Natural killer cell (primary cell): Measurements from ENCODE around the gene MAN1C1. TPM values are rescaled to one million over a fixed set of nuclear protein-coding genes. Genes with fewer than 3 reads are reported as not detected.
A peak's percentile ranks its signal among the peaks of the same experiment; 100 is the strongest.

Source experiments
- ATAC-seq, 3 donors: fragments of 150-1000 bp in 2 of 3; fragments of 200-7000 bp in 1 of 3; cut with Tn5 transposase; 1 replicate in 1 of 3; 2 replicates in 2 of 3; pipeline ENCODE4 v1.10.0; 2021; ENCODE audit warnings: mild to moderate bottlenecking in 2 of 3, moderate library complexity in 2 of 3
- DNase-seq, 2 donors: peaks; one replicate each; pipeline versions ENCODE4 v3.0.0 to v3.0.0-alpha.2; 2013 to 2021; ENCODE audit warnings: mixed read lengths in 1 of 2
- H3K27ac ChIP-seq: one replicate; pipeline ENCODE4 v1.5.1; 2013; ENCODE audit warnings: mild to moderate bottlenecking, low read length
- H3K27me3 ChIP-seq: one replicate; pipeline ENCODE4 v1.6.1; 2013; ENCODE audit warnings: low read length; ENCODE audit not compliant: control insufficient read depth, insufficient read depth
- H3K36me3 ChIP-seq: one replicate; pipeline ENCODE4 v1.6.1; 2013; ENCODE audit warnings: low read length; ENCODE audit not compliant: control insufficient read depth, insufficient read depth
- H3K4me1 ChIP-seq: one replicate; pipeline ENCODE4 v1.6.1; 2013; ENCODE audit warnings: low read length; ENCODE audit not compliant: control insufficient read depth, insufficient read depth
- H3K4me3 ChIP-seq: one replicate; pipeline ENCODE4 v1.5.1; 2013; ENCODE audit warnings: low read length
- H3K9me3 ChIP-seq: one replicate; pipeline ENCODE4 v1.6.1; 2013; ENCODE audit warnings: low read length; ENCODE audit not compliant: control insufficient read depth, insufficient read depth
- H3K27ac Mint-ChIP-seq, 2 donors: one replicate each; pipeline ENCODE4 v1.8.0; 2022; ENCODE audit warnings: mild to moderate bottlenecking in 2 of 2, mixed read lengths in 2 of 2, moderate library complexity in 1 of 2
- H3K27me3 Mint-ChIP-seq, 2 donors: one replicate each; pipeline ENCODE4 v1.8.0; 2022; ENCODE audit warnings: low read depth in 2 of 2, mixed read lengths in 2 of 2
- H3K36me3 Mint-ChIP-seq: one replicate; pipeline ENCODE4 v1.8.0; 2022; ENCODE audit warnings: mixed read lengths
- H3K4me1 Mint-ChIP-seq, 2 donors: one replicate each; pipeline ENCODE4 v1.8.0; 2022; ENCODE audit warnings: mixed read lengths in 2 of 2
- H3K4me3 Mint-ChIP-seq: one replicate; pipeline ENCODE4 v1.8.0; 2022; ENCODE audit warnings: mild to moderate bottlenecking, moderate library complexity, mixed read lengths
- H3K9me3 Mint-ChIP-seq, 2 donors: one replicate each; pipeline ENCODE4 v1.8.0; 2022; ENCODE audit warnings: mixed read lengths in 2 of 2
- WGBS: methylation state at CpG from one replicate; pipeline ENCODE4 v1.1.7; 2013; ENCODE audit warnings: missing lambda C conversion rate; ENCODE audit not compliant: insufficient coverage; 5-methylcytosine and 5-hydroxymethylcytosine counted together
- intact Hi-C: fragments of 100-400 bp; cut with micrococcal nuclease; formaldehyde crosslinking; loops from one replicate; pipeline ENCODE4 v1.14.2; 2022
- total RNA-seq, 4 donors: library from RNA; stranded (reverse); fragments of 120-200 nt in 1 of 4; gene quantifications; one replicate each; pipeline versions ENCODE4 v1.2.3 to v1.2.4, GENCODE V29; 2013 to 2022
- TF ChIP-seq, protein P1 (sequence below): fragments of 200-600 bp; IDR thresholded peaks from one replicate; pipeline ENCODE4 v1.8.0; 2022; ENCODE audit warnings: antibody characterized with exemption

MAN1C1 gene
- total RNA-seq, 3 donors from 2014 or later (not counting 1 experiment from before 2014, with no cell fraction given): 3.6 to 7.5 (median 7.1) TPM

DNA sequence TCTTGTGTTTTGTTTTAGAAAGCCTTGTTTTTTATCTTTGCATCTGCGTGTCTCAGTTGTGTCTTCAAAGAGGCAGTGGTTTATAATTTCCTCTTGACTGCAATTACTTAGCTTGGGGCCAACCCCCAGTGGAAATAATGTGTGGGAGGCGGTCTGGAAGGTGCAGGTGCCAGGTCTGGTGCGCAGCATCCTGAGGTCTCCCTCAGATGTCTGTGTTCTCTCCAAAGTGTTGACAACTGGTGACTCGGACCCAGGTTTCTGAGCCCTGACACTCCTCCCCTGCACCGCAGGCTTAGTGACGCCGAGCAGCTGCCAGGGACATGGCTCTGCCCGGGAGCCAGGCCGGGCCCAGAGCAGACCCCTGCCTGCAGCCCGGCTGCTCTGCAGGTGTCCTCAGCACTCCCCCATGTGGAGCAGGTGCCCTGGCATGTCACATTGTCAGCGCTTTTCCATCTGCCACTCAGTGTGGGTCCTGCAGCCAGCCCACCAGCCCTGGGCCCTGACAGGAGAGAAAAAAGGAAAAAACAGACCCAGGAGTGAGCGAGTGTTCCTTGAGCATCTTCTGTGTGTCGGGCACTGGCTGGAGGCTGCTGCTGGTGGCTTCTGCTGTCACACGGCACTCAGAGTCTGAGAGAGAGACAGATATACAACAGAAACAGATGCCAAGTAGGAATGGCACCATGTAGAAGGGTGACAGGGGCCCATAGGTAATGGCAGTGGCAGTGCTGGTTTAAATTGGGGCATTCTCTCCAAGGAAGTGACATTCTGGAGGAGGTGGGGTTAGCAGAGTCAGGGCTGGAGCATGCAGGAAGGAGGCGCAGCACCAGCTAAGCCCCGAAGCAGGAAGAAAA lies 158.6 kb downstream of the MAN1C1 start:
- H3K27me3 Mint-ChIP-seq: peaks cover 8 to 12% of the 10 kb centered on the region in 2 donors
- Histone ChIP-seq H3K27me3 (peaks cover 2% of the 10 kb centered on the region), H3K9me3 (no peaks in the 10 kb centered on the region), H3K36me3 (peaks cover 2% of the 10 kb centered on the region), H3K27ac (no peak overlapping the region), H3K4me1 (peaks cover 31% of the 10 kb centered on the region), H3K4me3 (no peak overlapping the region)
- peak; percentile 22 to 92 for DNase-seq
- ATAC-seq: peak; percentile 64 to 83 (median 81)
- H3K36me3 Mint-ChIP-seq: no peaks in the 10 kb centered on the region
- peaks cover 19 to 21% of the 10 kb centered on the region in 2 donors for H3K4me1 Mint-ChIP-seq
- TF ChIP-seq, protein P1, sequence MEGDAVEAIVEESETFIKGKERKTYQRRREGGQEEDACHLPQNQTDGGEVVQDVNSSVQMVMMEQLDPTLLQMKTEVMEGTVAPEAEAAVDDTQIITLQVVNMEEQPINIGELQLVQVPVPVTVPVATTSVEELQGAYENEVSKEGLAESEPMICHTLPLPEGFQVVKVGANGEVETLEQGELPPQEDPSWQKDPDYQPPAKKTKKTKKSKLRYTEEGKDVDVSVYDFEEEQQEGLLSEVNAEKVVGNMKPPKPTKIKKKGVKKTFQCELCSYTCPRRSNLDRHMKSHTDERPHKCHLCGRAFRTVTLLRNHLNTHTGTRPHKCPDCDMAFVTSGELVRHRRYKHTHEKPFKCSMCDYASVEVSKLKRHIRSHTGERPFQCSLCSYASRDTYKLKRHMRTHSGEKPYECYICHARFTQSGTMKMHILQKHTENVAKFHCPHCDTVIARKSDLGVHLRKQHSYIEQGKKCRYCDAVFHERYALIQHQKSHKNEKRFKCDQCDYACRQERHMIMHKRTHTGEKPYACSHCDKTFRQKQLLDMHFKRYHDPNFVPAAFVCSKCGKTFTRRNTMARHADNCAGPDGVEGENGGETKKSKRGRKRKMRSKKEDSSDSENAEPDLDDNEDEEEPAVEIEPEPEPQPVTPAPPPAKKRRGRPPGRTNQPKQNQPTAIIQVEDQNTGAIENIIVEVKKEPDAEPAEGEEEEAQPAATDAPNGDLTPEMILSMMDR: no peak
- intact Hi-C loops: loop anchor here (10.0 kb wide), 1 partner anchor 230 kb away; the partner anchor contains the start of gene LDLRAP1
- 16% methylated on average over 15 of the region's 16 CpGs for WGBS
- H3K27ac Mint-ChIP-seq: peak overlapping the region; percentile 55 to 66
- peak overlapping the region; percentile 59 for H3K4me3 Mint-ChIP-seq
- H3K9me3 Mint-ChIP-seq: no peaks in the 10 kb centered on the region

DNA sequence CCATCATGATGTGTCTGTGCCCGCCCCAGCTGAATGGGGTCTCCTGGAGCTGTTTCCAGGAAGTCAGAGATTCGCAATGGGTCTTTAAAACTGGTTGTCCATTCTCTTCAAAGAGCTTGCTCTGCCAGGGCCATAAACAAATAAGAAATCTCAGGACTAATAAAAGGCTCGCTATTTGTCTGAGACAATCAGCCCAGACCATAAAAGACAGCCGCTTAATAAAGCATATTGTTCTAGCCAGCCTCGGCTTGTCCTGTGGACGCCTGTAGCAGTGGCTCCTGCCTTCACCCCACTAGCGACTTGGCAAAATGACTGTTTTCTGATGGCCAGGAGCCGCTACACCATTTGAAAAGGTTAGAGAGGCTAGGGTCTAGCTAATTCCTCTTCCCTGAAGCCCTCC lies 162.8 kb downstream of the MAN1C1 start:
- no peak overlapping the region for H3K27ac ChIP-seq
- no peaks in the 10 kb centered on the region for H3K36me3 ChIP-seq
- H3K27ac Mint-ChIP-seq: no peak overlapping the region
- intact Hi-C loops: loop anchor here (10.0 kb wide), 1 partner anchor 235 kb away; the partner anchor contains the start of gene LDLRAP1
- no peak overlapping the region for H3K4me3 Mint-ChIP-seq
- no peaks in the 10 kb centered on the region for H3K9me3 Mint-ChIP-seq
- no peaks in the 10 kb centered on the region for H3K36me3 Mint-ChIP-seq
- peaks cover 15% of the 10 kb centered on the region for H3K4me1 ChIP-seq
- no peaks in the 10 kb centered on the region for H3K27me3 Mint-ChIP-seq
- TF ChIP-seq, protein P1: no peak
- H3K4me3 ChIP-seq: no peak overlapping the region
- ATAC-seq (no peak), DNase-seq (no peak)
- 97% methylated on average over 8 of the region's 8 CpGs for WGBS
- H3K4me1 Mint-ChIP-seq: peaks cover 12 to 15% of the 10 kb centered on the region in 2 donors
- no peaks in the 10 kb centered on the region for H3K9me3 ChIP-seq
- H3K27me3 ChIP-seq: no peaks in the 10 kb centered on the region

GRCh38 chr1:25779894-25780293 lies 163.3 kb downstream of the MAN1C1 start:
- no peaks in the 10 kb centered on the region for H3K27me3 Mint-ChIP-seq
- TF ChIP-seq, protein P1: no peak
- WGBS: 96% methylated on average over 3 of the region's 4 CpGs
- Histone ChIP-seq H3K4me3 (no peak overlapping the region), H3K27ac (no peak overlapping the region), H3K36me3 (no peaks in the 10 kb centered on the region), H3K27me3 (no peaks in the 10 kb centered on the region), H3K4me1 (peaks cover 10% of the 10 kb centered on the region), H3K9me3 (no peaks in the 10 kb centered on the region)
- no peak overlapping the region for H3K27ac Mint-ChIP-seq
- intact Hi-C loops: loop anchor here (10.0 kb wide), 1 partner anchor 235 kb away; the partner anchor contains the start of gene LDLRAP1
- ATAC-seq (no peak), DNase-seq (no peak)
- H3K9me3 Mint-ChIP-seq: no peaks in the 10 kb centered on the region
- H3K4me1 Mint-ChIP-seq: peaks cover 7 to 9% of the 10 kb centered on the region in 2 donors
- H3K36me3 Mint-ChIP-seq: no peaks in the 10 kb centered on the region
- H3K4me3 Mint-ChIP-seq: no peak overlapping the region
